ENCODE measurements around the gene DHRS13.

GRCh38 chr17:28881533-28882056, 21.3 kb downstream of the DHRS13 start:
- TF ChIP-seq POLR2AphosphoS5 (IDR thresholded peaks at IDR 0.05; ENCODE audit: insufficient read depth, low read depth, low read length) (no peak), CTCF (IDR thresholded peaks at IDR 0.05; ENCODE audit: extremely low read depth in 1 of 2, insufficient read depth in 1 of 2, low read depth in 1 of 2, low read length in 2 of 2) (no peak), EZH2 (IDR thresholded peaks at IDR 0.05; ENCODE audit: borderline replicate concordance, low read depth, low read length, severe bottlenecking) (no peak), POLR2A (IDR thresholded peaks at IDR 0.05; ENCODE audit: low read depth, low read length) (no peak), JUN (IDR thresholded peaks at IDR 0.05; ENCODE audit: borderline replicate concordance, insufficient read depth, insufficient read length, low read depth) (no peak), FOS (IDR thresholded peaks at IDR 0.05; ENCODE audit: borderline replicate concordance, insufficient read depth, low read length) (no peak), GATA2 (IDR thresholded peaks at IDR 0.05; ENCODE audit: insufficient read depth, insufficient read length, low read depth, low read length) (no peak), MYC (IDR thresholded peaks at IDR 0.05; ENCODE audit: low read depth, low read length) (no peak)
- TF ChIP-seq, protein P1, sequence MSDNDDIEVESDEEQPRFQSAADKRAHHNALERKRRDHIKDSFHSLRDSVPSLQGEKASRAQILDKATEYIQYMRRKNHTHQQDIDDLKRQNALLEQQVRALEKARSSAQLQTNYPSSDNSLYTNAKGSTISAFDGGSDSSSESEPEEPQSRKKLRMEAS (IDR thresholded peaks at IDR 0.05; ENCODE audit: insufficient read depth, insufficient read length): no peak

Measured in endothelial cell of umbilical vein (primary cell).